H9 (cell line): ENCODE data around the gene GRID1. TPM values are rescaled to one million over a fixed set of nuclear protein-coding genes. Genes with fewer than 3 reads are reported as not detected.
A peak's percentile ranks its signal among the peaks of the same experiment; 100 is the strongest.

Source experiments
- DNase-seq: peaks from one replicate; pipeline ENCODE4 v3.0.0-alpha.2; 2017
- H2AFZ ChIP-seq: one replicate; pipeline ENCODE4 v1.6.1; 2013; ENCODE audit warnings: mild to moderate bottlenecking, low read length, control low read depth, moderate library complexity
- H2AK5ac ChIP-seq: 2 replicates; pipeline ENCODE4 v1.6.1; 2013; ENCODE audit warnings: low read length, control low read depth, mixed read lengths; ENCODE audit not compliant: insufficient read length
- H2BK120ac ChIP-seq: one replicate; pipeline ENCODE4 v1.6.1; 2013; ENCODE audit warnings: low read depth, mild to moderate bottlenecking, low read length, control low read depth, inconsistent platforms; ENCODE audit not compliant: poor library complexity, severe bottlenecking
- H2BK12ac ChIP-seq: 2 replicates; pipeline ENCODE4 v1.6.1; 2013; ENCODE audit warnings: low read length, control low read depth, mixed read lengths, low read depth; ENCODE audit not compliant: insufficient read length
- H2BK15ac ChIP-seq: 2 replicates; pipeline ENCODE4 v1.6.1; 2013; ENCODE audit warnings: low read depth, low read length, control low read depth
- H2BK20ac ChIP-seq: one replicate; pipeline ENCODE4 v1.6.1; 2013; ENCODE audit warnings: low read depth, mild to moderate bottlenecking, low read length, control low read depth, inconsistent platforms; ENCODE audit not compliant: poor library complexity, severe bottlenecking
- H2BK5ac ChIP-seq: 2 replicates; pipeline ENCODE4 v1.6.1; 2013; ENCODE audit warnings: low read length, control low read depth, mixed read lengths; ENCODE audit not compliant: insufficient read length
- H3K14ac ChIP-seq: 2 replicates; pipeline ENCODE4 v1.6.1; 2013; ENCODE audit warnings: low read length, control low read depth; ENCODE audit not compliant: insufficient read depth
- H3K18ac ChIP-seq: 2 replicates; pipeline ENCODE4 v1.6.1; 2013; ENCODE audit warnings: low read depth, mild to moderate bottlenecking, mixed read lengths, low read length, control low read depth; ENCODE audit not compliant: insufficient read length
- H3K23ac ChIP-seq: 2 replicates; pipeline ENCODE4 v1.6.1; 2013; ENCODE audit warnings: low read length, control low read depth, mixed read lengths, low read depth; ENCODE audit not compliant: insufficient read length
- H3K23me2 ChIP-seq: 2 replicates; pipeline ENCODE4 v1.6.1; 2013; ENCODE audit warnings: low read depth, mild to moderate bottlenecking, mixed read lengths, low read length, control low read depth; ENCODE audit not compliant: insufficient read length, poor library complexity, severe bottlenecking
- H3K27ac ChIP-seq: 2 replicates; pipeline ENCODE4 v1.5.1; 2013; ENCODE audit warnings: low read length, control low read depth, mixed read lengths, low read depth; ENCODE audit not compliant: insufficient read length
- H3K27me3 ChIP-seq: 2 replicates; pipeline ENCODE4 v1.6.1; 2013; ENCODE audit warnings: low read length, control low read depth, inconsistent platforms; ENCODE audit not compliant: insufficient read depth
- H3K4ac ChIP-seq: 2 replicates; pipeline ENCODE4 v1.6.1; 2013; ENCODE audit warnings: low read depth, mild to moderate bottlenecking, control low read depth, inconsistent platforms, low read length, moderate library complexity
- H3K4me1 ChIP-seq: 2 replicates; pipeline ENCODE4 v1.6.1; 2013; ENCODE audit warnings: low read length, control low read depth, inconsistent platforms; ENCODE audit not compliant: insufficient read depth
- H3K4me2 ChIP-seq: 2 replicates; pipeline ENCODE4 v1.6.1; 2013; ENCODE audit warnings: low read length, control low read depth, mixed read lengths; ENCODE audit not compliant: insufficient read length, insufficient read depth
- H3K56ac ChIP-seq: 2 replicates; pipeline ENCODE4 v1.6.1; 2013; ENCODE audit warnings: low read depth, mild to moderate bottlenecking, mixed read lengths, low read length, control low read depth; ENCODE audit not compliant: insufficient read length
- H3K79me1 ChIP-seq: 2 replicates; pipeline ENCODE4 v1.6.1; 2013; ENCODE audit warnings: low read depth, mild to moderate bottlenecking, moderate library complexity, low read length, control low read depth, inconsistent platforms; ENCODE audit not compliant: insufficient read depth, poor library complexity, severe bottlenecking
- H3K79me2 ChIP-seq: 2 replicates; pipeline ENCODE4 v1.6.1; 2013; ENCODE audit warnings: low read length, control low read depth, inconsistent platforms; ENCODE audit not compliant: insufficient read depth
- H3K9ac ChIP-seq: 2 replicates; pipeline ENCODE4 v1.6.1; 2013; ENCODE audit warnings: low read length, control low read depth, mixed read lengths; ENCODE audit not compliant: insufficient read length; ENCODE audit errors: extremely low read depth
- H3K9me3 ChIP-seq: one replicate; pipeline ENCODE4 v1.6.1; 2013; ENCODE audit warnings: low read depth, low read length, inconsistent platforms; ENCODE audit not compliant: control insufficient read depth
- H3T11ph ChIP-seq: one replicate; pipeline ENCODE4 v1.6.1; 2013; ENCODE audit warnings: mild to moderate bottlenecking, low read length, control low read depth, inconsistent platforms
- H4K20me1 ChIP-seq: one replicate; pipeline ENCODE4 v1.6.1; 2013; ENCODE audit not compliant: control insufficient read depth, insufficient read length, insufficient read depth
- H4K5ac ChIP-seq: 2 replicates; pipeline ENCODE4 v1.6.1; 2013; ENCODE audit warnings: low read depth, mild to moderate bottlenecking, mixed read lengths, low read length, control low read depth; ENCODE audit not compliant: insufficient read length
- H4K8ac ChIP-seq: replicated peaks from 2 replicates; pipeline ENCODE4 v1.6.1; 2013; ENCODE audit warnings: low read length, control low read depth, mixed read lengths, low read depth; ENCODE audit not compliant: insufficient read length
- H4K91ac ChIP-seq: 2 replicates; pipeline ENCODE4 v1.6.1; 2013; ENCODE audit warnings: low read depth, mild to moderate bottlenecking, moderate library complexity, mixed read lengths, low read length, control low read depth; ENCODE audit not compliant: insufficient read length
- H3K27ac Mint-ChIP-seq, 3 experiments: 2 replicates in 2 of 3; 3 replicates in 1 of 3; pipeline ENCODE4 v1.8.0; 2020 to 2021; ENCODE audit warnings: mixed read lengths in 3 of 3, mild to moderate bottlenecking in 1 of 3, moderate library complexity in 1 of 3
- H3K27me3 Mint-ChIP-seq: 2 replicates; pipeline ENCODE4 v1.8.0; 2021; ENCODE audit warnings: low read depth, mild to moderate bottlenecking, moderate library complexity, mixed read lengths
- H3K36me3 Mint-ChIP-seq, 3 experiments: 2 replicates in 2 of 3; 3 replicates in 1 of 3; pipeline ENCODE4 v1.8.0; 2020 to 2021; ENCODE audit warnings: low read depth in 3 of 3, mixed read lengths in 3 of 3; ENCODE audit not compliant: insufficient read depth in 1 of 3
- H3K4me1 Mint-ChIP-seq, 2 experiments: 2 replicates each; pipeline ENCODE4 v1.8.0; 2020; ENCODE audit warnings: mixed read lengths in 2 of 2
- H3K4me3 Mint-ChIP-seq, 2 experiments: 2 replicates in 1 of 2; 3 replicates in 1 of 2; pipeline ENCODE4 v1.8.0; 2020 to 2021; ENCODE audit warnings: mild to moderate bottlenecking in 2 of 2, mixed read lengths in 2 of 2, moderate library complexity in 1 of 2
- H3K9me3 Mint-ChIP-seq, 2 experiments: 2 replicates in 1 of 2; 3 replicates in 1 of 2; pipeline ENCODE4 v1.8.0; 2020; ENCODE audit warnings: mild to moderate bottlenecking in 2 of 2, mixed read lengths in 2 of 2, moderate library complexity in 1 of 2
- WGBS: extraction: QIAGEN DNeasy Blood & Tissue Kit; methylation state at CpG from one replicate; pipeline ENCODE4 v1.1.7; 2013; ENCODE audit warnings: missing lambda C conversion rate, low lambda C conversion rate, mixed read lengths; ENCODE audit not compliant: insufficient read length; ENCODE audit errors: extremely low coverage; 5-methylcytosine and 5-hydroxymethylcytosine counted together
- total RNA-seq: library from RNA; stranded (reverse); gene quantifications from 2 replicates; pipeline ENCODE4 v1.2.1, GENCODE V29; 2021
- TF ChIP-seq, protein P1 (sequence below): fragments of 200-600 bp; sonication (generic); conservative IDR thresholded peaks from 3 replicates; pipeline ENCODE4 v1.8.0; 2021; ENCODE audit warnings: antibody characterized with exemption, mild to moderate bottlenecking

Gene GRID1
- total RNA-seq, 1 experiment from 2014 or later = 0.35 TPM

DNA sequence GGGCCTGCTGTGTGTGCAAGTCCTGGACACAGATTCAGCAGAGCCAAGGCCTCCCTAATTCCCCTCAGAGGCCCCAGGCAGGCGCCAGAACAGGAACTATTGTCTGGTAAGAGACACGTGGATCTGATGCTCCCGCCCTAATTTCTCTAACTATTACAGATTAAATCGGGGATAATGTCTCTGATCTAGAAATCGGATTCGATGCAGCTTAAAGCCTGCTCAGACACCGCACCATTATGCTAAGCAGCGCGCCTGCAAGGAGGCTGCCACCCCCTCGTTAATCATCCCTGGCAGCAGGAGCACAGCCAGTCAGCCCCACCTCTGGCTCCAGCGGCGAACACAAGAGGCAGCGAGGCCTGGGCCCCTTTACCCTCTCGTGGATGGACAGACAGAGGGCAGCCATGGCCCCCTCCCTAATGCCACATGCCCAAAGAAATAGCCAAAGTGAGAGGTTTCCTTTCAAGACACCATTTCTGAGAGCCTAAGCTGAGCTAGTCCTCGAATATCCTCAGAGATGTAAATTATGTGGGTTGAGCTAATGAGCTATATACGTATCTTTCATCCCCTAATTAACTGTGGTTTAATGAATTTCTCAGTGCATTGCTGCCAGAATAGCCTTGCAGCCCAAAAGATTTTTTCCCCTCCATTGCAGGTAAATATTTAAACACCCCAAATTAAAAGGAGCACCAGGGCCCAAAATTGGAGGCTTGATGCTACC, 122.1 kb downstream of the GRID1 start:
- Histone ChIP-seq H3K18ac (no peak overlapping the region), H3K27me3 (no peaks in the 10 kb centered on the region), H3K79me2 (no peaks in the 10 kb centered on the region), H3K79me1 (no peaks in the 10 kb centered on the region), H4K8ac (no peak overlapping the region), H3K56ac (no peak overlapping the region), H3K4ac (no peak overlapping the region), H4K5ac (no peak overlapping the region), H2AK5ac (no peak overlapping the region), H3T11ph (no peak overlapping the region), H3K4me2 (no peak overlapping the region), H3K9me3 (no peaks in the 10 kb centered on the region), H3K27ac (no peak overlapping the region), H2AFZ (no peak overlapping the region), H3K9ac (no peak overlapping the region), H2BK12ac (no peak overlapping the region), H3K14ac (0 out of 2 replicates have a peak overlapping the region, but pooled peaks have one; percentile 20), H2BK5ac (no peak overlapping the region), H3K4me1 (no peaks in the 10 kb centered on the region), H4K20me1 (no peaks in the 10 kb centered on the region), H3K23ac (no peak overlapping the region), H3K23me2 (no peaks in the 10 kb centered on the region), H2BK120ac (no peak overlapping the region), H4K91ac (no peak overlapping the region), H2BK20ac (no peak overlapping the region), H2BK15ac (no peak overlapping the region)
- DNase-seq = no peak
- Mint-ChIP-seq H3K27ac (no peak overlapping the region), H3K4me3 (no peak overlapping the region), H3K27me3 (peaks cover 2% of the 10 kb centered on the region), H3K4me1 (no peaks in the 10 kb centered on the region), H3K36me3 (peaks cover 0 to 3% (median 1%) of the 10 kb centered on the region in 3 experiments; a peak in 3 of 7 replicates), H3K9me3 (peaks cover 5 to 6% of the 10 kb centered on the region in 2 experiments; a peak in 4 of 5 replicates)
- WGBS = no CpG with 5 or more reads among the region's 16 CpGs
- TF ChIP-seq, protein P1, sequence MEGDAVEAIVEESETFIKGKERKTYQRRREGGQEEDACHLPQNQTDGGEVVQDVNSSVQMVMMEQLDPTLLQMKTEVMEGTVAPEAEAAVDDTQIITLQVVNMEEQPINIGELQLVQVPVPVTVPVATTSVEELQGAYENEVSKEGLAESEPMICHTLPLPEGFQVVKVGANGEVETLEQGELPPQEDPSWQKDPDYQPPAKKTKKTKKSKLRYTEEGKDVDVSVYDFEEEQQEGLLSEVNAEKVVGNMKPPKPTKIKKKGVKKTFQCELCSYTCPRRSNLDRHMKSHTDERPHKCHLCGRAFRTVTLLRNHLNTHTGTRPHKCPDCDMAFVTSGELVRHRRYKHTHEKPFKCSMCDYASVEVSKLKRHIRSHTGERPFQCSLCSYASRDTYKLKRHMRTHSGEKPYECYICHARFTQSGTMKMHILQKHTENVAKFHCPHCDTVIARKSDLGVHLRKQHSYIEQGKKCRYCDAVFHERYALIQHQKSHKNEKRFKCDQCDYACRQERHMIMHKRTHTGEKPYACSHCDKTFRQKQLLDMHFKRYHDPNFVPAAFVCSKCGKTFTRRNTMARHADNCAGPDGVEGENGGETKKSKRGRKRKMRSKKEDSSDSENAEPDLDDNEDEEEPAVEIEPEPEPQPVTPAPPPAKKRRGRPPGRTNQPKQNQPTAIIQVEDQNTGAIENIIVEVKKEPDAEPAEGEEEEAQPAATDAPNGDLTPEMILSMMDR = no peak
